Hepatocyte (in vitro differentiated cells): ENCODE data around the gene SLC25A30. TPM values are rescaled to one million over a fixed set of nuclear protein-coding genes. Genes with fewer than 3 reads are reported as not detected.

Experiments used
- DNase-seq: peaks from one replicate; pipeline ENCODE4 v3.0.0-alpha.2; 2016; ENCODE audit warnings: low spot score
- H2AFZ ChIP-seq: fragments of 200-600 bp; sonication (generic); 2 replicates; pipeline ENCODE4 v1.6.0; 2016; ENCODE audit warnings: antibody characterized with exemption, mild to moderate bottlenecking
- H3K27ac ChIP-seq: fragments of 200-600 bp; sonication (generic); 2 replicates; pipeline ENCODE4 v1.5.1; 2016; ENCODE audit warnings: mild to moderate bottlenecking
- H3K27me3 ChIP-seq: fragments of 200-600 bp; sonication (generic); 2 replicates; pipeline ENCODE4 v1.6.1; 2016
- H3K36me3 ChIP-seq: fragments of 200-600 bp; sonication (generic); replicated peaks from 2 replicates; pipeline ENCODE4 v1.5.1; 2016; ENCODE audit warnings: low read depth; ENCODE audit not compliant: insufficient read depth
- H3K4me1 ChIP-seq: fragments of 200-600 bp; sonication (generic); 2 replicates; pipeline ENCODE4 v1.5.1; 2016; ENCODE audit warnings: mild to moderate bottlenecking, moderate library complexity; ENCODE audit not compliant: insufficient read depth
- H3K4me2 ChIP-seq: fragments of 200-600 bp; sonication (generic); 2 replicates; pipeline ENCODE4 v1.6.0; 2016
- H3K4me3 ChIP-seq: fragments of 200-600 bp; sonication (generic); 2 replicates; pipeline ENCODE4 v1.5.1; 2016; ENCODE audit warnings: mild to moderate bottlenecking
- H3K79me2 ChIP-seq: fragments of 200-600 bp; sonication (generic); 2 replicates; pipeline ENCODE4 v1.6.0; 2017; ENCODE audit warnings: mild to moderate bottlenecking
- H3K9me2 ChIP-seq: fragments of 200-600 bp; sonication (generic); replicated peaks from 2 replicates; pipeline ENCODE4 v1.6.0; 2017; ENCODE audit warnings: mild to moderate bottlenecking; ENCODE audit not compliant: insufficient read depth
- H3K9me3 ChIP-seq: fragments of 200-600 bp; sonication (generic); 2 replicates; pipeline ENCODE4 v1.5.1; 2016; ENCODE audit warnings: low read depth, mild to moderate bottlenecking
- H4K20me1 ChIP-seq: fragments of 200-600 bp; sonication (generic); 2 replicates; pipeline ENCODE4 v1.6.0; 2016; ENCODE audit warnings: mild to moderate bottlenecking; ENCODE audit not compliant: insufficient read depth, poor library complexity, severe bottlenecking
- EZH2 ChIP-seq: fragments of 200-600 bp; sonication (generic); IDR thresholded peaks from 2 replicates; pipeline ENCODE4 v1.6.1; 2016; ENCODE audit warnings: antibody characterized with exemption, mild to moderate bottlenecking, borderline replicate concordance
- EZH2phosphoT487 ChIP-seq: fragments of 200-600 bp; sonication (generic); IDR thresholded peaks from one replicate; pipeline ENCODE4 v1.6.1; 2018; ENCODE audit warnings: antibody characterized with exemption, mild to moderate bottlenecking, low read depth, moderate library complexity; ENCODE audit not compliant: unreplicated experiment, severe bottlenecking
- WGBS: methylation state at CpG from one replicate; pipeline ENCODE4 v1.1.6; 2016; ENCODE audit warnings: low lambda C conversion rate; ENCODE audit errors: missing lambda C conversion rate; 5-methylcytosine and 5-hydroxymethylcytosine counted together
- polyA plus RNA-seq: library from polyadenylated mRNA; unstranded; fragments of >200 nt; fragmentation: Nextera tagmentation; extraction: Ambion mirVana; gene quantifications from 2 replicates; pipeline ENCODE4 v1.2.1, GENCODE V29; 2016
- total RNA-seq: library from RNA; depleted of rRNA; stranded (reverse); fragments of >200 nt; gene quantifications from 2 replicates; pipeline ENCODE4 v1.2.3, GENCODE V29; 2014
- TF ChIP-seq, protein P1 (sequence below): fragments of 200-600 bp; sonication (generic); IDR thresholded peaks from 2 replicates; pipeline ENCODE4 v1.5.1; 2016; ENCODE audit warnings: antibody characterized with exemption, mild to moderate bottlenecking; ENCODE audit not compliant: poor library complexity

Gene SLC25A30
- total and polyA plus RNA-seq, 2 experiments from 2014 or later: 2.8 to 13.3 TPM

GRCh38 chr13:45370922-45371406 is 47.2 kb downstream of the SLC25A30 start:
- H2AFZ ChIP-seq: no peak overlapping the region
- H3K27ac ChIP-seq: no peak overlapping the region

GRCh38 chr13:45369116-45369515 is 49.1 kb downstream of the SLC25A30 start:
- Histone ChIP-seq H3K27me3 (no peaks in the 10 kb centered on the region), H3K79me2 (no peaks in the 10 kb centered on the region), H3K4me1 (peaks cover 3% of the 10 kb centered on the region), H3K4me3 (no peak overlapping the region), H2AFZ (no peak overlapping the region), H4K20me1 (no peaks in the 10 kb centered on the region), H3K27ac (no peak overlapping the region), H3K4me2 (no peak overlapping the region), H3K9me3 (no peaks in the 10 kb centered on the region), H3K36me3 (no peaks in the 10 kb centered on the region), H3K9me2 (no peaks in the 10 kb centered on the region)
- no peak for DNase-seq
- 100% methylated on average over 4 of the region's 4 CpGs for WGBS
- TF ChIP-seq, protein P1, sequence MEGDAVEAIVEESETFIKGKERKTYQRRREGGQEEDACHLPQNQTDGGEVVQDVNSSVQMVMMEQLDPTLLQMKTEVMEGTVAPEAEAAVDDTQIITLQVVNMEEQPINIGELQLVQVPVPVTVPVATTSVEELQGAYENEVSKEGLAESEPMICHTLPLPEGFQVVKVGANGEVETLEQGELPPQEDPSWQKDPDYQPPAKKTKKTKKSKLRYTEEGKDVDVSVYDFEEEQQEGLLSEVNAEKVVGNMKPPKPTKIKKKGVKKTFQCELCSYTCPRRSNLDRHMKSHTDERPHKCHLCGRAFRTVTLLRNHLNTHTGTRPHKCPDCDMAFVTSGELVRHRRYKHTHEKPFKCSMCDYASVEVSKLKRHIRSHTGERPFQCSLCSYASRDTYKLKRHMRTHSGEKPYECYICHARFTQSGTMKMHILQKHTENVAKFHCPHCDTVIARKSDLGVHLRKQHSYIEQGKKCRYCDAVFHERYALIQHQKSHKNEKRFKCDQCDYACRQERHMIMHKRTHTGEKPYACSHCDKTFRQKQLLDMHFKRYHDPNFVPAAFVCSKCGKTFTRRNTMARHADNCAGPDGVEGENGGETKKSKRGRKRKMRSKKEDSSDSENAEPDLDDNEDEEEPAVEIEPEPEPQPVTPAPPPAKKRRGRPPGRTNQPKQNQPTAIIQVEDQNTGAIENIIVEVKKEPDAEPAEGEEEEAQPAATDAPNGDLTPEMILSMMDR: no peak
- TF ChIP-seq EZH2 (no peak), EZH2phosphoT487 (no peak)

More at GRCh38 chr13:45370922-45371406, 47.2 kb downstream of the SLC25A30 start:
- H3K27me3 ChIP-seq: no peaks in the 10 kb centered on the region
- no peak overlapping the region for H3K4me3 ChIP-seq
- no peaks in the 10 kb centered on the region for H3K9me3 ChIP-seq
- H3K4me2 ChIP-seq: peak overlapping the region; percentile 70
- H4K20me1 ChIP-seq: no peaks in the 10 kb centered on the region
- TF ChIP-seq EZH2phosphoT487 (no peak), EZH2 (no peak)
- TF ChIP-seq, protein P1: peak; percentile 97
- peaks cover 3% of the 10 kb centered on the region for H3K4me1 ChIP-seq
- no peaks in the 10 kb centered on the region for H3K9me2 ChIP-seq
- H3K36me3 ChIP-seq: no peaks in the 10 kb centered on the region
- WGBS: 18% methylated on average over 30 of the region's 30 CpGs
- DNase-seq: peak; percentile 83
- no peaks in the 10 kb centered on the region for H3K79me2 ChIP-seq

GRCh38 chr13:45368571-45368970 is 49.6 kb downstream of the SLC25A30 start:
- H3K4me3 ChIP-seq: no peak overlapping the region
- H4K20me1 ChIP-seq: no peaks in the 10 kb centered on the region
- peaks cover 3% of the 10 kb centered on the region for H3K4me1 ChIP-seq
- H3K79me2 ChIP-seq: no peaks in the 10 kb centered on the region
- no peak overlapping the region for H3K27ac ChIP-seq
- H3K9me3 ChIP-seq: no peaks in the 10 kb centered on the region
- WGBS: 76% methylated on average over 3 of the region's 3 CpGs
- DNase-seq: no peak
- no peak overlapping the region for H3K4me2 ChIP-seq
- H2AFZ ChIP-seq: no peak overlapping the region
- no peaks in the 10 kb centered on the region for H3K36me3 ChIP-seq
- no peaks in the 10 kb centered on the region for H3K9me2 ChIP-seq
- TF ChIP-seq EZH2phosphoT487 (no peak), EZH2 (no peak)
- TF ChIP-seq, protein P1: no peak
- H3K27me3 ChIP-seq: no peaks in the 10 kb centered on the region

DNA sequence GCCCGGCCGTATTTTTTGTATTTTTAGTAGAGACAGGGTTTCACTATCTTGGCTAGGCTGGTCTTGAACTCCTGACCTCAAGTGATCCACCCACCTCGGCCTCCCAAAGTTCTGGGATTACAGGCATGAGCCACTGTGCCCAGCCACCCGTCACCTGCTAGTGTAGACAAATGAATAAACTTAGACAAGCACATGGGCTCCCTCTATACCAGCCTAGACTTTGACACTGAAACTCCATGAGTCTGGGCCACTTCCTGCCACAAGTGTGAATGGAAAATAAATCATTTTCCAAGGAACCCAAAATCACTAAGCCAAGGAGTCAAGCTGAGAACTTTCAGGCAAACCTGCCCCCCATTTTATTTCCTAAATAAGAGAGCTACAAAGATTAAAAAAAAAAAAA is 50.2 kb downstream of the SLC25A30 start:
- Histone ChIP-seq H3K36me3 (no peaks in the 10 kb centered on the region), H3K27me3 (no peaks in the 10 kb centered on the region), H3K27ac (peak overlapping the region; percentile 68), H4K20me1 (no peaks in the 10 kb centered on the region), H3K9me2 (no peaks in the 10 kb centered on the region), H3K9me3 (no peaks in the 10 kb centered on the region), H3K4me3 (no peak overlapping the region), H3K79me2 (no peaks in the 10 kb centered on the region), H3K4me2 (no peak overlapping the region), H2AFZ (no peak overlapping the region), H3K4me1 (peaks cover 3% of the 10 kb centered on the region)
- TF ChIP-seq EZH2: no peak
- TF ChIP-seq, protein P1: no peak
- TF ChIP-seq EZH2phosphoT487: no peak
- WGBS: 91% methylated on average over 4 of the region's 4 CpGs
- DNase-seq: no peak
